ENCODE results near the gene SMIM11.

- TF ChIP-seq POLR2A (IDR thresholded peaks at IDR 0.05; ENCODE audit: low read depth, low read length): no peak
- TF ChIP-seq CTCF (conservative IDR thresholded peaks at IDR 0.05; ENCODE audit: low read depth, low read length): no peak
- TF ChIP-seq FOS (IDR thresholded peaks at IDR 0.05; ENCODE audit: low read depth, low read length): no peak
- TF ChIP-seq RCOR1 (IDR thresholded peaks at IDR 0.05; ENCODE audit: insufficient replicate concordance, low read length): no peak
- TF ChIP-seq MXI1 (IDR thresholded peaks at IDR 0.05; ENCODE audit: borderline replicate concordance, low read depth, low read length): no peak
- no peak for TF ChIP-seq SMC3 (IDR thresholded peaks at IDR 0.05; ENCODE audit: low read depth, low read length)
- no peak for TF ChIP-seq CHD1 (IDR thresholded peaks at IDR 0.05; ENCODE audit: low read depth, low read length)
Observed at GRCh38 chr21:34355570-34355969, 19.7 kb upstream of the SMIM11 start.

All from IMR-90 (cell line).